Prostate gland (tissue), 2 donors: ENCODE measurements around the gene THSD4.

Experiments
- POLR2AphosphoS5 ChIP-seq: sonication (generic); formaldehyde crosslinking; IDR thresholded peaks from one replicate; pipeline ENCODE4 v1.6.1; 2017; ENCODE audit warnings: antibody characterized with exemption
- TF ChIP-seq, protein P1 (sequence below), 4 experiments: fragments of 200-600 bp in 2 of 4; fragments of 450-650 bp in 2 of 4; sonication (generic) in 2 of 4; IDR thresholded peaks; 1 replicate in 3 of 4; 2 replicates in 1 of 4; pipeline ENCODE4 v1.5.1; 2016 to 2019; ENCODE audit warnings: antibody characterized with exemption in 4 of 4, mild to moderate bottlenecking in 2 of 4, moderate library complexity in 2 of 4

DNA sequence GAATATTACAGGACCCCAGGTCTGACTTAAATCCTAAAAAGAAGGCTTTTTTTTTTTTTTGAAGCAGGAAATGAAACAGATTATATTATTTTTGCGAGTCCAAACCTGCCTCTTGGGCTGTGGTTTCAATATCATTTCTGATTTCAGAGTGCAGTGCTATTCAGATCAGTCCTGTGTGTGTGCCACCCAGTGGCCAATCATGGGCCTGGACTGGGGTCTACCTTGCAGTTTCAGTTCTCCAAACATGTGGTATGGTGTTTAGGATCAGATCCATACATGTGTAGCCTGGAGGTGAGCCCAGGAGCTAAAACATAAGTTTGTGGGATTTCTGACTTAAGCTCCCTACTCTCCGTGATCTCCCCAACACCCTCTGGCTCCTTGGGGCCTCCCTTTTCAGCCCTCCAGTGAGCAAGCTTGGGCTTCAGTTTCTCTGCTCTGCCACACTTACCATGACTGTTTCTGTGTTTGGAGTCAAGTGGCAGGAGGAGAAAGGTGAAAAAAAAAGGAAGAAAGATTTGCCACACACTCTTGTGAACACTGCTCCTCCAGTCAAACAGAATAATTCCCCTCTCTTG is 12.1 kb upstream of the THSD4 start:
- TF ChIP-seq, protein P1, sequence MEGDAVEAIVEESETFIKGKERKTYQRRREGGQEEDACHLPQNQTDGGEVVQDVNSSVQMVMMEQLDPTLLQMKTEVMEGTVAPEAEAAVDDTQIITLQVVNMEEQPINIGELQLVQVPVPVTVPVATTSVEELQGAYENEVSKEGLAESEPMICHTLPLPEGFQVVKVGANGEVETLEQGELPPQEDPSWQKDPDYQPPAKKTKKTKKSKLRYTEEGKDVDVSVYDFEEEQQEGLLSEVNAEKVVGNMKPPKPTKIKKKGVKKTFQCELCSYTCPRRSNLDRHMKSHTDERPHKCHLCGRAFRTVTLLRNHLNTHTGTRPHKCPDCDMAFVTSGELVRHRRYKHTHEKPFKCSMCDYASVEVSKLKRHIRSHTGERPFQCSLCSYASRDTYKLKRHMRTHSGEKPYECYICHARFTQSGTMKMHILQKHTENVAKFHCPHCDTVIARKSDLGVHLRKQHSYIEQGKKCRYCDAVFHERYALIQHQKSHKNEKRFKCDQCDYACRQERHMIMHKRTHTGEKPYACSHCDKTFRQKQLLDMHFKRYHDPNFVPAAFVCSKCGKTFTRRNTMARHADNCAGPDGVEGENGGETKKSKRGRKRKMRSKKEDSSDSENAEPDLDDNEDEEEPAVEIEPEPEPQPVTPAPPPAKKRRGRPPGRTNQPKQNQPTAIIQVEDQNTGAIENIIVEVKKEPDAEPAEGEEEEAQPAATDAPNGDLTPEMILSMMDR (IDR thresholded peaks at IDR 0.05), result peak in 2 of 4 experiments; percentile 37 to 48
- TF ChIP-seq POLR2AphosphoS5, result peak; percentile 5
